ENCODE data around the gene RYR2. TPM values are rescaled to one million over a fixed set of nuclear protein-coding genes. Genes with fewer than 3 reads are reported as not detected.

RYR2 gene
- total and polyA plus RNA-seq, 2 of the 8 experiments (the other 6 are each of a cell fraction or from before 2014, with no cell fraction given) = 1.3 to 4.4 TPM

DNA sequence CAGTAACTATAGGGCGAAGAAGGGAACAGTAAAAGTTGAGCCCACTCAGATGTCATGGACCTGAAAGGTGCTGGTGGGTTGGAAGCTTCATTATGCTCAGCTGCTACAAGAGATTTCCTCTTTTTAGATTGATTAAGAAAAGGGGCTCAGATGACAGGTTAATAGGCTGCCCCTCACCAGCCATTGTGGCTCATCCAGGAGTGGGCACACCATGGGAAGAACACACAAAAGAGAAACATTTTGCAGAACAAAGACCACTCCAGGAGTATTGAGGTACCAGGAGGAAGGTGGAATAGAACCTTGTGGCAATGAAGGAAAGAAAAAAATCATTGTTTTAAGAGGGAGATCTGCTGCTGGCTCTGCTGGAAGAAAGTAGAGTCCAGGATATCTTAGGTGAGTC lies 205.5 kb downstream of the RYR2 start (continued):
- TF ChIP-seq TEAD4 (IDR thresholded peaks at IDR 0.05; ENCODE audit: low read depth, low read length) (no peak), CHD2 (IDR thresholded peaks at IDR 0.05; ENCODE audit: low read length) (no peak), BCL11A (IDR thresholded peaks at IDR 0.05; ENCODE audit: low read depth in 2 of 2, low read length in 2 of 2) (no peak), JUN (IDR thresholded peaks at IDR 0.05; ENCODE audit: low read depth, low read length) (no peak), PHF8 (conservative IDR thresholded peaks at IDR 0.05; ENCODE audit: low read depth, low read length) (no peak), CBX8 (IDR thresholded peaks at IDR 0.05; ENCODE audit: borderline replicate concordance, low read depth, low read length) (no peak)
